GM21737 (cell line): ENCODE data around the gene EPHB4.
A peak's percentile ranks its signal among the peaks of the same experiment; 100 is the strongest.

Experiments used
- ATAC-seq: cut with Tn5 transposase; IDR thresholded peaks from one replicate; pipeline ENCODE4 v1.9.1; 2021; ENCODE audit warnings: mild to moderate bottlenecking, moderate library complexity; ENCODE audit not compliant: unreplicated experiment

The EPHB4 gene

DNA sequence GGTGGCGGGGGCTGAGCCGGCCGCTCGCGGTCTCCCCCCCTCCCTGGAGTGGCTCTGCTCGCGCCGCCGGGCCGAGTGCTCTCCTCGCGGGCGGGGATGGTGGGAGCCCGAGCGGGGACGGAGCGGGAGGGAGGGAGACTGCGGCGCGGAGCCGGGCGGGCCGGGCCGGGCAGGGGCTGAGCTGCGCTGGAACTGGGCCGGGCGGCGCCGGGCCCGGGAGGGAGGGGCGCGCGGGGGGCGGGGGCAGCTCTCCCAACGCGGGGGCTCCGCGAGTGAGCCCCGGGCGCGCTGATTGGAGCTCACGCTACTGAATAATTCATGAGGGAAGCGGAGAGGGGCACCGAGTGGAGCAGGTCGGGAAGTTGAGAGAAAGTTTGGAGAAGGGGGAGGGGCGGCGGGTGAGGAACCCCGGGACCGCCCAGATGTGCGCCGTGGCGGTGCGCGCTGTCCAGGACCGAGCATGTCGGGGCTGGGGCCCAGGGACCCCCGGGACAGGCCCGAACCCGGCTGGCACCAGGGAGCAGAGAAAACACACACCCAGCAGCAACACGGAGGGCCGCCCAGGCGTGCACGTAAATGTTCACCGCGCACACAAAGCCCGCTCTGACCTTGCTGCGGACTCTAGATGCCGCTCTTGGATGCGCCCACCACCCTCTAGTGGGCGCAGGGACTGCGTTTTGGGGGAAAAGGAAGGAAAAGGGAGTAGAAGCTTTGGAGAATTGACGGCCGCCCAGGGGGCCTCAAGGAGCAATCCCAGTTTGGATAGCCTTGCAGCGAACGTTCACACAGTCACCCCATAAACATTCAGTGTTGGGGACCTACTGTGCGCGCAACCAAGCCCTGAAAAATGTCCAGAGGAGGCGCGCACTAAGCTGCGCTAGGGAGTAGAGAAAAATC lies at the start of gene EPHB4:
EPHB4 (minus strand) TSS at position 194 of the 897 bp plus-strand sequence. CDS start 493 bp downstream, outside the sequence.
- no peak for ATAC-seq

DNA sequence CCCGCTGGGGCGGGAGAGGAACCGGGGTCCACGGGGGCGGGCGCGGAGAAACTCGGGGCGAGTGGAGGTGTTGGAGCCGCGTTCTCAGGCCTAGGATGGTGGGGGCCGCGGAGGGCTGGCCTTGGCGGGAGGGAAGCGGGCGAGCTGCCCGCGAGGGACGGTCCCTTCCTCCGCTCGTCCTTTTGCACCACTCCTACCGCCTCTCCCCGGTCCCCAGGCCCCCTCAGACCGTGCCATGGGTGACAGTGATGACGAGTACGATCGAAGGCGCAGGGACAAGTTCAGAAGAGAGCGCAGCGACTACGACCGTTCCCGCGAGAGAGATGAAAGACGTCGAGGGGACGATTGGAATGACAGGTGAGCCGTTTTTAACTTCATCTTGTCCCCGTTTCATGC lies 48.0 kb upstream of the EPHB4 start:
- ATAC-seq = peak; percentile 24

DNA sequence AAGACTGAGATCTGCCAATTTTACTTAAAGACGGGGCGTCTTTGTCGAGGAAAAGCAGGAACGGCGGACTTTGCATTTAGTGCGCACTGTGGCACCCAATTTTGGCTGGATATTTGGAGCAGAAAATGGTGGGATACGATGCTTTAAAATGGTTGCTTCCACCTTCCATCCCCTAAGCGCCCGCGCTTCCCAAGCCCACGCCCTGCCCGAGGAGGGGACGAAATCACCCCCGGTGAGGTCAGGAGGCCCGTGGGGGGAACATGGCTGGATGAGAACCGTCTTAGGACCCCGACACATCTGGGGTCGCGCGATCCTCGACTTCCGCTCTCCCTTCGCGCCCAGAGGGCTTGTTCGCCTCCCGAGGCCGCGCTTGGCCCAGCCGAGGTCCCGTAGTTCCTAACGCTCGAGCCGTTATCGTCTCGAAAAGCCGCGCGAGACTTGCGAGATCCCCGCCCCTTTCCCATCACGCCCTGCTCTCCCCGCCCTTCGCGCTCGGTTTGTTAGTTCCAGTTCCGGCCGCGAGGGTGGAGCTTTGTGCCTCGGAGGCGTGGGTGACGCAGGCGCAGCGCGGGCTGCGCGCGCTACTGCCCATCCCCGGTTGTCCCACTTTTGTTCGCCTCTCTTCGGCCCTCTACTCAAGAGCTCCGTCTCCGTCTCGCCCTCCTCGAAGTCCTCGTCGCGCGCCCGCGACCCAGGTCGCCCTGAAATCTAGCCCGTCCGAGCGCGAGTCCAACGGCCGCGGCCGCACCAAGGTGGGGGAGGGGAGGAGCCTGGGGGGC lies 47.4 kb upstream of the EPHB4 start, which contains the start of gene SRRT:
SRRT (plus strand) TSS at position 527 of the 779 bp plus-strand sequence. CDS start 488 bp downstream, outside the sequence.
- ATAC-seq = peak; percentile 93

DNA sequence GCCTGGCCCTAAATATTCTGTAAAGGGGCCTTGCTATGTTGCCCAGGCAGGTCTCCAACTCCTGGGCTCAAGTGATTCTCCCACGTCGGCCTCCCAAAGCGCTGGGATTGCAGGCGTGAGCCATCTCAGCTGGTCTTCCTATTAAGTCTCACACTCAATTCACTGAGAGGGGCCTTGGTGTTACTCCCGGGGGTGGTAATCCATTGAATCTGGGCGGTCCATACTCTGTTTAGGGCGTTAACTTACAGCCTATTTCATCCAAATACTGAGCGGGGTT lies 46.9 kb upstream of the EPHB4 start:
- no peak for ATAC-seq

GRCh38 chr7:100873599-100874299 lies 46.4 kb upstream of the EPHB4 start:
- no peak for ATAC-seq

DNA sequence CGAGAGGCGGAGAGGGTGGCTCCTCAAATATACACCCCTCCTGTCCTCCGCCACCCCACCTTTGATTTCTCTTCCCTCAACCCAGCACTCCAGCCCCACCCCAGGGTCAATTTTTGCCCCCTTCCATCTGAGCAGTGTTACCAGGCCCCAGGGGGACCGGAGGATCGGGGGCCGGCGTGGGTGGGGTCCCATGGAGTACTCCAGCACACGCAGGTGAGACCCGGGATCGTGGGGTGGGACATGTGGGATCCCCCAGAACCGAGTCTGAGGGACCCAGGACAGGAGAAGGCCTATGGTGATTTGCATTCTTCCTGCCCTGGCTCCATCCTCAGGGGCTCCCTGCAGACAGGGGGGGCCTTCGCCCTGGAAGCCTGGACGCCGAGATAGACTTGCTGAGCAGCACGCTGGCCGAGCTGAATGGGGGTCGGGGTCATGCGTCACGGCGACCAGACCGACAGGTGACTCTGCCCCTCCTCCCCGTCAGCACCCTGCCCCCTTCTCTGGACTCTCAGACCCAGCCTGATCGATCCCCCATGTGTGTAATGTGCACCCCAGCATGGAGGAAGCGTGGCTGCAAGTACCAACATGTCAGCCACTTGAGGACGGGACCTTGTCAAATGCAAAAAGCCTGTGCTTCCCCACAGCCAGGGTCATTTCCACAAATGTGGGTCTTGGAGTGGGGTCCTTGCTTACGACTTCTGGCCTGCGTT lies 40.6 kb upstream of the EPHB4 start:
- ATAC-seq = no peak

DNA sequence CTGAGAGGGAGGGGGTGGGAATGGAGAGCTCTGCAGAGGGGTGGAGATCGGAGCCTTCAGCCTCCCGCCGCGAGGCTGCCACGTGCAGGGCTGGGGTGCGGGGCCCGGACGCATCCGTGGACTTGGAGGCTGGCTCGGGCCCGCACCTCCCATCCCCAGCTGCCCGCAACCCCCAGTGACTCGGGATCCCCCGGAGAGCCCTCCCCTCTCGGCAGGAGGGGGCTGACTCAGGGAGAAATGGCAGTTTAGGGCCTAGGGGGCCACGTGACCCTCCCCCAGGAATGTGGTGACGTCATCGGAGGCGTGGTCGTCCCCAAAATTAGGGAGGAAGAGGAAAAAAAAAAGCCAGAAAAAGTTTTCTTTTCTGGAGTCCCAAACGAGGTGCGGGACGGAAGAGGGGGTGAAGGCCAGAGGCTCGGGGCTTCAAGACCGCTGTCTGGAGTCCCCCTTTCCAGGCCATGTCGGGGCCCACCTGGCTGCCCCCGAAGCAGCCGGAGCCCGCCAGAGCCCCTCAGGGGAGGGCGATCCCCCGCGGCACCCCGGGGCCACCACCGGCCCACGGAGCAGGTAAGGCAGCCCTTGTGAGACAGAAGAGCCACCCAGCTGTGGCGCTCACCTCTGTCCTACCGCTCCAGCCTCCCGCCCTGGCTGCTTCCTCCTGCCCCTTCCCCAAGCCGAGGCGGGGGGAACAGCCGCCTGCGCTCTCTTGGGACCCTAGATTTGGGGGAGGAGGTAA lies 39.9 kb upstream of the EPHB4 start, which contains the start of gene TRIP6:
TRIP6 (plus strand) TSS at position 348 of the 736 bp plus-strand sequence; CDS start at position 459, 111 bp downstream.
- ATAC-seq = no peak

DNA sequence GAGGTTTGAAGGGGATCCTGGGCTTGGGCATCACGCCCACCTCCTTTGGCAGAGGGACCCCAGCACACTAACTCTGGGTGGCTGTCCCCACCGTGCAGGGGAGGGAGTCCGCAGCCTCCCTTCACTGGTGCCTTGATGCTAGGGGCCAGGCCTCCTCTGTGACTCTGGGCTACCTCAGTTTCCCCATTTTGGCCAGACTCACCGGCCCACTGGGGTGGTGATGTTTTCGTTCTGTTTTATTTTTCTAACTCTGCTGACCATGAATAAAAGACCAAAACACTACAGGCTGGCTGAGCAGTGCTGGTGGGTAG lies 39.4 kb upstream of the EPHB4 start:
- ATAC-seq = no peak

DNA sequence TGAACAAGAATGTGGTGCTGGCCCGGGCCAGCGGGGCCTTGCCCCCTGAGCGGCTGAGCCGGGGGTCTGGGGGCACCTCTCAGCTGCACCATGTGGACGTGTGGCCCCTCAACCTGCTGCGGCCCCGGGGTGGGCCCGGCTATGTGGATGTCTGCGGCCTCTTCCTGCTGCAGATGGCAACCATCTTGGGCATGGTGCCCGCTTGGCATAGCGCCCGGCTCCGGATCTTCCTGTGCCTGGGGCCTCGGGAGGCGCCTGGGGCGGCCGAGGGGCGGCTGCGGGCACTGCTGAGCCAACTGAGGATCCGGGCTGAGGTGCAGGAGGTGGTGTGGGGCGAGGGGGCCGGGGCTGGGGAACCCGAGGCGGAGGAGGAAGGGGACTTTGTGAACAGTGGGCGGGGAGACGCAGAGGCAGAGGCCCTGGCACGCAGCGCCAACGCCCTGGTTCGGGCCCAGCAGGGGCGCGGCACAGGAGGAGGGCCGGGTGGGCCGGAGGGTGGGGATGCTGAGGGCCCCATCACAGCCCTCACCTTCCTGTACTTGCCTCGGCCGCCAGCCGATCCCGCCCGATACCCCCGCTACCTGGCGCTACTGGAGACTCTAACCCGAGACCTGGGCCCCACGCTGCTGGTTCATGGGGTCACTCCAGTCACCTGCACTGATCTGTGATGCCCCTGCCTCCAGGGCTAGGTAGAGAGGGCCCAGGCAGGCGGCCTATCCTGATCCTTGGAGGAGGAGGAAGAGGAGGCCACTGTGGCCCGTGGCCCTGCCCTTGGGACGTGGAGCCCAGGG lies 38.8 kb upstream of the EPHB4 start:
- ATAC-seq = no peak

DNA sequence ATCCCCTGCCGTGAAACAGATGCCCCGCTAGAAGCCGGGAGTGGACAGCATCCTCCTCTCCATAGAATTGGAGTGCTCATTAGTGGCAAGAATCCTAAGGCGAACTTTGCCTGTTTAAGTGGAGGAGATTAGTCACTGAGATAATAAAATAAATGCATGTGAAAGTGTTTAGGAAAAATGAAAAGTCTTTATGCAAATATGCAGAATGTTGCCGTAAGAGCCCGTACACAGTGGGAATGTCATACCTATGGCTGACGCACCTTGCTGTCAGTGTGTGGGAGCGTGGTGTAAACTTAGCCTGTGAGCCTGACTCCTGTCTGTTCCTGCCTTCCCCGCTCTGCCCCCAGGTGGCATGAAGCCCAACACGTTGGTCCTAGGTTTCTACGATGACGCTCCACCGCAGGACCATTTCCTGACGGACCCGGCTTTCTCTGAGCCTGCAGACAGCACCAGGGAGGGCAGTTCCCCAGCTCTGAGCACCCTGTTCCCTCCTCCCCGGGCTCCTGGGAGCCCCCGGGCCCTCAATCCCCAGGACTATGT lies 38.1 kb upstream of the EPHB4 start:
- ATAC-seq = no peak

GRCh38 chr7:100864263-100864845 lies 37.0 kb upstream of the EPHB4 start:
- ATAC-seq = no peak

DNA sequence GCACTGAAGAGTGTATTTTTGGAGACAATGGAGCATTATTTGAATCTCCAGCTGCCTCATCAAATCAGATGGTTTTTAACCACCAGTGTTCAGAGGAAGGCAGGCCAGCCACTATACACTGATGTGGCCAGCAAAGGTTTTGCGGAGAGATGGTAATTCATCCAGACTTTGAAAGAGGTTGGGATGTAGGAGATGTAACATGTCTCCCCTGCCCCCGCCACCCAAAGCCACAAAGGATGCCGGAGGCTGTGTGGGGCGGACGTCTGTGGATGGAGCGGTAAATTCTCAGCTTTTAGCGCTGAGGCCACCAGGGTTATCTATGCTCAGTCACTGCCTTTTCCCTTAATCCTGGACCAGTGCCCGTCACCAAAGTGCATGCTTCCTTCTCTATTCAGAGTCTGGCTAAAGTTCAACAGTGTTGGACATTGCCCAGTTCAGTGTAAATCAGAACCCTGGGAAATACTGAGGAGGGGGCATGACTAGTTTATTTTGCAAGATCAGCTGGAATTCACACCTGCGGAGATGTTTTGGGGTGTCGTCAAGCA lies 36.2 kb upstream of the EPHB4 start:
- ATAC-seq = no peak

DNA sequence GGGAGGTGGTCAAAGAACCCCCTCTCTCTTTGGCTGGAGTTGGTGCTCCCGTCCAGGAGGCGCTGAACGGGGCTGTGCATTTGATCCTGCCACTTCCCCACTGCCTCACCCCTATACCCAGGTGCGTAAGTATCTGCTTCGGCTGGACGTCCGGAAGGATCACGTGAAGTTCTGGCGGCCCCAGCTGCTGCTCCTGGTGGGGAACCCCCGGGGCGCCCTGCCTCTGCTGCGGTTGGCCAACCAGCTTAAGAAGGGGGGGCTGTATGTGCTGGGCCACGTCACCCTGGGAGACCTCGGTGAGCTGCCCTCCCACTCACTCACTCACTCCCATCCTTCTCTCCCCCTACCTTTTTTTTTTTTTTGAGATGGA lies 34.3 kb upstream of the EPHB4 start:
- no peak for ATAC-seq

GRCh38 chr7:100860702-100861615 lies 33.6 kb upstream of the EPHB4 start:
- no peak for ATAC-seq

DNA sequence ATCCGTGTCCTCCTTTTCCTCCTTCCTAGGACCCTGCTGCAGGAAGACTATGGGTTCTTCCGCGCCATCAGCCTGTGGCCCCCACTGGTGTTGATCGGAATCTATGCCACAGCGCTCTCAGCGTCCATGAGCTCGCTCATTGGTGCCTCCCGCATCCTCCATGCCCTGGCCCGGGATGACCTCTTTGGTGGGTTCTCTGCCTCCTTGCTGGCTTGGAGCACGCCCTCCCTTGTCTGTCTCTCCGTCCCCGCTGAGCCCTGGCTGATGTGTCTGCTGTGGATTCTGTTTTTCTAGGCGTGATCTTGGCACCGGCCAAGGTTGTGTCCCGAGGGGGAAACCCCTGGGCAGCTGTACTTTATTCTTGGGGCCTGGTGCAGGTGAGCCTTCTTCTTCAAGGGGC lies 32.5 kb upstream of the EPHB4 start:
- ATAC-seq = no peak

- ATAC-seq = no peak
Observed at GRCh38 chr7:100856871-100857282, 29.6 kb upstream of the EPHB4 start.

GRCh38 chr7:100855515-100855914 lies 28.2 kb upstream of the EPHB4 start:
- no peak for ATAC-seq
